ENCODE results near the gene AAR2.

GRCh38 chr20:36277546-36277945, 41.3 kb downstream of the AAR2 start:
- TF ChIP-seq, protein P1, sequence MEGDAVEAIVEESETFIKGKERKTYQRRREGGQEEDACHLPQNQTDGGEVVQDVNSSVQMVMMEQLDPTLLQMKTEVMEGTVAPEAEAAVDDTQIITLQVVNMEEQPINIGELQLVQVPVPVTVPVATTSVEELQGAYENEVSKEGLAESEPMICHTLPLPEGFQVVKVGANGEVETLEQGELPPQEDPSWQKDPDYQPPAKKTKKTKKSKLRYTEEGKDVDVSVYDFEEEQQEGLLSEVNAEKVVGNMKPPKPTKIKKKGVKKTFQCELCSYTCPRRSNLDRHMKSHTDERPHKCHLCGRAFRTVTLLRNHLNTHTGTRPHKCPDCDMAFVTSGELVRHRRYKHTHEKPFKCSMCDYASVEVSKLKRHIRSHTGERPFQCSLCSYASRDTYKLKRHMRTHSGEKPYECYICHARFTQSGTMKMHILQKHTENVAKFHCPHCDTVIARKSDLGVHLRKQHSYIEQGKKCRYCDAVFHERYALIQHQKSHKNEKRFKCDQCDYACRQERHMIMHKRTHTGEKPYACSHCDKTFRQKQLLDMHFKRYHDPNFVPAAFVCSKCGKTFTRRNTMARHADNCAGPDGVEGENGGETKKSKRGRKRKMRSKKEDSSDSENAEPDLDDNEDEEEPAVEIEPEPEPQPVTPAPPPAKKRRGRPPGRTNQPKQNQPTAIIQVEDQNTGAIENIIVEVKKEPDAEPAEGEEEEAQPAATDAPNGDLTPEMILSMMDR (IDR thresholded peaks at IDR 0.05; ENCODE audit: insufficient read depth, low read length): no peak
- TF ChIP-seq POLR2AphosphoS5 (IDR thresholded peaks at IDR 0.05; ENCODE audit: low read depth) (no peak), GABPA (IDR thresholded peaks at IDR 0.05; ENCODE audit: low read depth) (no peak)
- TF ChIP-seq, protein P2, sequence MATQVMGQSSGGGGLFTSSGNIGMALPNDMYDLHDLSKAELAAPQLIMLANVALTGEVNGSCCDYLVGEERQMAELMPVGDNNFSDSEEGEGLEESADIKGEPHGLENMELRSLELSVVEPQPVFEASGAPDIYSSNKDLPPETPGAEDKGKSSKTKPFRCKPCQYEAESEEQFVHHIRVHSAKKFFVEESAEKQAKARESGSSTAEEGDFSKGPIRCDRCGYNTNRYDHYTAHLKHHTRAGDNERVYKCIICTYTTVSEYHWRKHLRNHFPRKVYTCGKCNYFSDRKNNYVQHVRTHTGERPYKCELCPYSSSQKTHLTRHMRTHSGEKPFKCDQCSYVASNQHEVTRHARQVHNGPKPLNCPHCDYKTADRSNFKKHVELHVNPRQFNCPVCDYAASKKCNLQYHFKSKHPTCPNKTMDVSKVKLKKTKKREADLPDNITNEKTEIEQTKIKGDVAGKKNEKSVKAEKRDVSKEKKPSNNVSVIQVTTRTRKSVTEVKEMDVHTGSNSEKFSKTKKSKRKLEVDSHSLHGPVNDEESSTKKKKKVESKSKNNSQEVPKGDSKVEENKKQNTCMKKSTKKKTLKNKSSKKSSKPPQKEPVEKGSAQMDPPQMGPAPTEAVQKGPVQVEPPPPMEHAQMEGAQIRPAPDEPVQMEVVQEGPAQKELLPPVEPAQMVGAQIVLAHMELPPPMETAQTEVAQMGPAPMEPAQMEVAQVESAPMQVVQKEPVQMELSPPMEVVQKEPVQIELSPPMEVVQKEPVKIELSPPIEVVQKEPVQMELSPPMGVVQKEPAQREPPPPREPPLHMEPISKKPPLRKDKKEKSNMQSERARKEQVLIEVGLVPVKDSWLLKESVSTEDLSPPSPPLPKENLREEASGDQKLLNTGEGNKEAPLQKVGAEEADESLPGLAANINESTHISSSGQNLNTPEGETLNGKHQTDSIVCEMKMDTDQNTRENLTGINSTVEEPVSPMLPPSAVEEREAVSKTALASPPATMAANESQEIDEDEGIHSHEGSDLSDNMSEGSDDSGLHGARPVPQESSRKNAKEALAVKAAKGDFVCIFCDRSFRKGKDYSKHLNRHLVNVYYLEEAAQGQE (IDR thresholded peaks at IDR 0.05; ENCODE audit: insufficient replicate concordance, low read depth): no peak
